HepG2 (cell line): ENCODE results near the gene FBP2. TPM values are rescaled to one million over a fixed set of nuclear protein-coding genes. Genes with fewer than 3 reads are reported as not detected.
A peak's percentile ranks its signal among the peaks of the same experiment; 100 is the strongest.

Experiments used
- ARID5B ChIP-seq: IDR thresholded peaks from 2 replicates; pipeline ENCODE4 v1.4.0; 2020; ENCODE audit warnings: mild to moderate bottlenecking, missing genetic modification reagents
- FOXA1 ChIP-seq, 2 experiments: fragments of 450-650 bp in 1 of 2; sonication (generic) in 1 of 2; formaldehyde crosslinking in 1 of 2; IDR thresholded peaks; 2 replicates each; pipeline versions ENCODE4 v1.4.0 to v1.6.1; 2016 to 2020; ENCODE audit warnings: missing genetic modification reagents in 1 of 2
- FOXA3 ChIP-seq: IDR thresholded peaks from 2 replicates; pipeline ENCODE4 v1.6.1; 2016; ENCODE audit warnings: missing genetic modification reagents, missing compliant biosample characterization
- HDAC2 ChIP-seq: sonication (generic); formaldehyde crosslinking; IDR thresholded peaks from 2 replicates; pipeline ENCODE4 v1.4.0; 2020; ENCODE audit warnings: missing genetic modification reagents
- PAWR ChIP-seq: sonication (generic); formaldehyde crosslinking; IDR thresholded peaks from 2 replicates; pipeline ENCODE4 v1.4.0; 2020; ENCODE audit warnings: missing genetic modification reagents, mild to moderate bottlenecking, borderline replicate concordance
- SOX13 ChIP-seq, 3 experiments: fragments of 450-650 bp in 1 of 3; sonication (generic) in 1 of 3; formaldehyde crosslinking in 1 of 3; IDR thresholded peaks in 2 of 3; conservative IDR thresholded peaks in 1 of 3; 2 replicates each; pipeline versions ENCODE4 v1.5.0 to v1.6.1; 2016 to 2020; ENCODE audit warnings: antibody characterized with exemption in 1 of 3, mild to moderate bottlenecking in 1 of 3, missing compliant biosample characterization in 1 of 3, missing genetic modification reagents in 1 of 3, moderate library complexity in 1 of 3
- SOX5 ChIP-seq: IDR thresholded peaks from 2 replicates; pipeline ENCODE4 v1.6.1; 2016; ENCODE audit warnings: borderline replicate concordance
- TBX2 ChIP-seq: sonication (generic); formaldehyde crosslinking; IDR thresholded peaks from 2 replicates; pipeline ENCODE4 v1.5.0; 2020; ENCODE audit warnings: missing genetic modification reagents, mild to moderate bottlenecking, borderline replicate concordance
- ZBTB34 ChIP-seq: sonication (generic); formaldehyde crosslinking; IDR thresholded peaks from 2 replicates; pipeline ENCODE4 v1.8.0; 2022; ENCODE audit warnings: mild to moderate bottlenecking, missing genetic modification reagents
- ZNF343 ChIP-seq: sonication (generic); formaldehyde crosslinking; IDR thresholded peaks from 2 replicates; pipeline ENCODE4 v1.4.0; 2020; ENCODE audit warnings: mild to moderate bottlenecking, missing genetic modification reagents
- ZNF451 ChIP-seq: sonication (generic); formaldehyde crosslinking; IDR thresholded peaks from 2 replicates; pipeline ENCODE4 v1.5.0; 2020; ENCODE audit warnings: mild to moderate bottlenecking, missing genetic modification reagents
- ZNF563 ChIP-seq: sonication (generic); formaldehyde crosslinking; IDR thresholded peaks from 2 replicates; pipeline ENCODE4 v1.8.0; 2022; ENCODE audit warnings: mild to moderate bottlenecking, moderate library complexity, missing genetic modification reagents
- ZNF609 ChIP-seq: sonication (generic); formaldehyde crosslinking; IDR thresholded peaks from 2 replicates; pipeline ENCODE4 v1.4.0; 2020; ENCODE audit warnings: mild to moderate bottlenecking, missing genetic modification reagents, borderline replicate concordance
- ZSCAN25 ChIP-seq: sonication (generic); formaldehyde crosslinking; IDR thresholded peaks from 2 replicates; pipeline ENCODE4 v1.8.0; 2022; ENCODE audit warnings: mild to moderate bottlenecking, missing genetic modification reagents
- polyA plus RNA-seq, 8 experiments: library from polyadenylated mRNA; depleted of rRNA in 3 of 8; stranded (reverse) in 7 of 8; unstranded in 1 of 8; fragments of >200 nt; fragmentation: Illumina TruSeq in 4 of 8; extraction: Trizol in 4 of 8; gene quantifications; 2 replicates each; pipeline versions ENCODE4 v1.2.1 to v1.2.3, GENCODE V29; 2011 to 2016; ENCODE audit warnings: low read depth in 4 of 8, missing spikeins in 1 of 8, mixed read lengths in 1 of 8; ENCODE audit not compliant: insufficient read depth in 1 of 8
- total RNA-seq, 5 experiments: library from RNA; depleted of rRNA; stranded (reverse); fragments of >200 nt; fragmentation: Illumina TruSeq; extraction: Trizol; gene quantifications; 2 replicates each; pipeline ENCODE4 v1.2.3, GENCODE V29; 2016; ENCODE audit warnings: low read depth in 1 of 5
- TF ChIP-seq, protein P1 (sequence below): sonication (generic); formaldehyde crosslinking; IDR thresholded peaks from 2 replicates; pipeline ENCODE4 v1.4.0; 2020; ENCODE audit warnings: mild to moderate bottlenecking, missing genetic modification reagents
- TF ChIP-seq, protein P2 (sequence below): IDR thresholded peaks from 2 replicates; pipeline ENCODE4 v1.6.1; 2012; ENCODE audit warnings: low read depth, low read length, improper control_type of control experiment

FBP2 gene
- total and polyA plus RNA-seq, 2 of the 13 experiments (the other 11 are each of a cell fraction or from before 2014, with no cell fraction given), result not detected

DNA sequence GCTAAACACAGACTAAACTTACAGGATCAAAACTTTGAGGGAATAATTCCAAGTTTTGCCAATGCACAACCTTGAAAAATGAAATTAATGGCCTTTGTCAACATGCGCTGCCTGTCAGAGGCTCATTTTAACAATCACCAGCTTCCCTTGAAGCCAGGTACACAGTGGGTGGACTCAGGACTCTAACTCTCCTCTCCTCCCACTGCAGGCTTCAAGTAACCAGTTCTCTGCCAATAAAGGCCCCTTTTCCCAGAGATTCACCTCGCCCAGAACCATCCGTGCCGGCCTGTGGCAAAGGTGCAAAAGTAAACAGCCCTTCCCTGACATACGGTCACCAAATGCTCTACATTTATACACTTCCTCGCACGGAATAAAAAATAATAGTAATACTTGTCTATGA is 18.4 kb upstream of the FBP2 start (continued):
- peak; percentile 13; the same call in 1 of the 2 replicates for TF ChIP-seq ARID5B (CRISPR knock-in tag)
- no peak for TF ChIP-seq PAWR (CRISPR knock-in tag)
- TF ChIP-seq, protein P1, sequence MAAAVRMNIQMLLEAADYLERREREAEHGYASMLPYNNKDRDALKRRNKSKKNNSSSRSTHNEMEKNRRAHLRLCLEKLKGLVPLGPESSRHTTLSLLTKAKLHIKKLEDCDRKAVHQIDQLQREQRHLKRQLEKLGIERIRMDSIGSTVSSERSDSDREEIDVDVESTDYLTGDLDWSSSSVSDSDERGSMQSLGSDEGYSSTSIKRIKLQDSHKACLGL (CRISPR knock-in tag), result no peak
- peak; percentile 19; the same call in 1 of the 2 replicates for TF ChIP-seq HDAC2 (CRISPR knock-in tag)
- peak; percentile 40; the same call in 1 of the 2 replicates for TF ChIP-seq TBX2 (CRISPR knock-in tag)
- TF ChIP-seq ZSCAN25 (CRISPR knock-in tag), result peak; percentile 55; the same call in 1 of the 2 replicates
- no peak for TF ChIP-seq FOXA1 (IDR thresholded peaks at IDR 0.05)
- peak; percentile 57 for TF ChIP-seq FOXA1 (CRISPR knock-in tag; IDR thresholded peaks at IDR 0.05)
- TF ChIP-seq ZNF609 (CRISPR knock-in tag), result 0 out of 2 replicates have a peak, but pooled peaks have one; percentile 15
- TF ChIP-seq SOX5, result 0 out of 2 replicates have a peak, but pooled peaks have one; percentile 23
- no peak for TF ChIP-seq ZNF563 (CRISPR knock-in tag)
- TF ChIP-seq ZNF343 (CRISPR knock-in tag), result no peak
- TF ChIP-seq SOX13 (IDR thresholded peaks at IDR 0.05), result no peak
- TF ChIP-seq SOX13 (CRISPR knock-in tag; conservative IDR thresholded peaks at IDR 0.05 in 1 of 2, IDR thresholded peaks at IDR 0.05 in 1 of 2), result peak in 1 of 2 experiments; percentile 18; a peak in 1 of 4 replicates
- peak; percentile 62 for TF ChIP-seq FOXA3 (CRISPR knock-in tag)
- TF ChIP-seq ZNF451 (CRISPR knock-in tag), result no peak
- TF ChIP-seq, protein P2, sequence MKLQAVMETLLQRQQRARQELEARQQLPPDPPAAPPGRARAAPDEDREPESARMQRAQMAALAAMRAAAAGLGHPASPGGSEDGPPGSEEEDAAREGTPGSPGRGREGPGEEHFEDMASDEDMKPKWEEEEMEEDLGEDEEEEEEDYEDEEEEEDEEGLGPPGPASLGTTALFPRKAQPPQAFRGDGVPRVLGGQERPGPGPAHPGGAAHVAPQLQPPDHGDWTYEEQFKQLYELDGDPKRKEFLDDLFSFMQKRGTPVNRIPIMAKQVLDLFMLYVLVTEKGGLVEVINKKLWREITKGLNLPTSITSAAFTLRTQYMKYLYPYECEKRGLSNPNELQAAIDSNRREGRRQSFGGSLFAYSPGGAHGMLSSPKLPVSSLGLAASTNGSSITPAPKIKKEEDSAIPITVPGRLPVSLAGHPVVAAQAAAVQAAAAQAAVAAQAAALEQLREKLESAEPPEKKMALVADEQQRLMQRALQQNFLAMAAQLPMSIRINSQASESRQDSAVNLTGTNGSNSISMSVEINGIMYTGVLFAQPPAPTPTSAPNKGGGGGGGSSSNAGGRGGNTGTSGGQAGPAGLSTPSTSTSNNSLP, result 0 out of 2 replicates have a peak, but pooled peaks have one; percentile 15
- TF ChIP-seq ZBTB34 (CRISPR knock-in tag), result peak; percentile 90
